RWPE1 (cell line): ENCODE data around the gene EFCAB14.

ENCODE experiments used
- CTCF ChIA-PET: fragments of 350-600 bp; sonication (Branson Sonifier 250); formaldehyde crosslinking; extraction: SDS; loops from one replicate; lab custom pipeline; 2021; lab: Yijun Ruan, JAX
- POLR2A ChIA-PET: fragments of 400-600 bp; formaldehyde crosslinking; extraction: SDS; loops from one replicate; lab custom pipeline; 2020; ENCODE audit warnings: antibody characterized with exemption; ENCODE audit not compliant: low non-redundant PET; lab: Yijun Ruan, JAX
- DNase-seq: peaks from one replicate; pipeline ENCODE4 v3.0.0; 2012; ENCODE audit warnings: low spot score
- H3K27ac ChIP-seq: fragments of 450-650 bp; 2 replicates; pipeline ENCODE4 v1.5.1; 2017
- TF ChIP-seq, protein P1 (sequence below): fragments of 450-650 bp; conservative IDR thresholded peaks from 2 replicates; pipeline ENCODE4 v1.5.1; 2017; ENCODE audit warnings: low read depth, mild to moderate bottlenecking

Gene EFCAB14

DNA sequence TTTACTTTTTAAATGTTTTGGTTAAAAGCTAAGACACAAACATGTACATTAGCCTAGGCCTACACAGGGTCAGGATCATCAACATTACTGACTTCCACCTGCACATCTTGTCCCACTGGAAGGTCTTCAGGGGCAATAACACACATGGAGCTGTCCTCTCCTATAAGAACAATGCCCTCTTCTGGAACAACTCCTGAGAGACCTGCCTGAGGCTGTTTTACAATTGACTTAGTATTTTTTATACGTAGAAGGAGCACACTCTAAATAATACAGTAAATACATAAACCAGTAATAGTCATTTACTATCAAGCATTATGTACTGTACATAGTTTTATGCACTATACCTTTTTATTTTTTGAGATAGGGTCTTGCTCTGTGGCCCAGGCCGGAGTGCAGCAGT, 88.2 kb downstream of the EFCAB14 start:
- no peak for DNase-seq
- CTCF ChIA-PET = interaction anchor here (0.6 to 0.8 kb wide), 2 partner anchors 8 to 61 kb away, joined by 3 read pairs; no protein-coding TSS in a partner anchor
- TF ChIP-seq, protein P1, sequence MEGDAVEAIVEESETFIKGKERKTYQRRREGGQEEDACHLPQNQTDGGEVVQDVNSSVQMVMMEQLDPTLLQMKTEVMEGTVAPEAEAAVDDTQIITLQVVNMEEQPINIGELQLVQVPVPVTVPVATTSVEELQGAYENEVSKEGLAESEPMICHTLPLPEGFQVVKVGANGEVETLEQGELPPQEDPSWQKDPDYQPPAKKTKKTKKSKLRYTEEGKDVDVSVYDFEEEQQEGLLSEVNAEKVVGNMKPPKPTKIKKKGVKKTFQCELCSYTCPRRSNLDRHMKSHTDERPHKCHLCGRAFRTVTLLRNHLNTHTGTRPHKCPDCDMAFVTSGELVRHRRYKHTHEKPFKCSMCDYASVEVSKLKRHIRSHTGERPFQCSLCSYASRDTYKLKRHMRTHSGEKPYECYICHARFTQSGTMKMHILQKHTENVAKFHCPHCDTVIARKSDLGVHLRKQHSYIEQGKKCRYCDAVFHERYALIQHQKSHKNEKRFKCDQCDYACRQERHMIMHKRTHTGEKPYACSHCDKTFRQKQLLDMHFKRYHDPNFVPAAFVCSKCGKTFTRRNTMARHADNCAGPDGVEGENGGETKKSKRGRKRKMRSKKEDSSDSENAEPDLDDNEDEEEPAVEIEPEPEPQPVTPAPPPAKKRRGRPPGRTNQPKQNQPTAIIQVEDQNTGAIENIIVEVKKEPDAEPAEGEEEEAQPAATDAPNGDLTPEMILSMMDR = no peak
- no peak overlapping the region for H3K27ac ChIP-seq
- POLR2A ChIA-PET = interaction anchor here (0.6 kb wide), 1 partner anchor 49 kb away, joined by 3 read pairs; no protein-coding TSS in a partner anchor
